ENCODE measurements around the gene SNX15. TPM values are rescaled to one million over a fixed set of nuclear protein-coding genes. Genes with fewer than 3 reads are reported as not detected.

SNX15 gene
- total and polyA plus RNA-seq, 2 experiments from 2014 or later = 12.9 to 27.3 TPM

DNA sequence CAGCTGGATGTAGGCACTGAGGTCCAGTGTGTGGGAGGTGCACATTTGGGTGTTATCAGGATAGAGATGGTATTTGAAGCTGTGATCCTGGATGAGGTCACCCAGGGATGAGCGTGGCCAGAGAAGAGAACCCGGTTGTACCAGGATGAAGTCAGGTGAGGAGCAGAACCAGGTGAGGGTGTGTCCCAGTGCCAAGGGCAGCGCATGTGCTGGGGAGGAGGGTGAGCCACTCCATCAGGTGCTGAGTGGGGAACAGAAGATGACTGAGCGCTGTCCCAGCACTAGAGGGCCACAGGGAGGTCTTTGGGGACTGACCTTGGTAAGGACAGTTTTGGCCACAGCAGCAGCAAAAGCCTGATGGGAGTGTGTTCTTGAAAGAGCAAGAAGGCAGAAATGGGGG is 10.5 kb upstream of the SNX15 start:
- Histone ChIP-seq H3K4me3 (no peak overlapping the region), H3K4me2 (no peak overlapping the region), H3K27me3 (no peaks in the 10 kb centered on the region), H3K9me3 (ENCODE audit: low read depth) (no peaks in the 10 kb centered on the region), H3K79me2 (peaks cover 20% of the 10 kb centered on the region), H3K4me1 (ENCODE audit: insufficient read depth) (peaks cover 6% of the 10 kb centered on the region), H2AFZ (no peak overlapping the region), H3K9me2 (replicated peaks; ENCODE audit: insufficient read depth) (no peaks in the 10 kb centered on the region), H3K36me3 (replicated peaks; ENCODE audit: insufficient read depth, low read depth) (no peaks in the 10 kb centered on the region), H4K20me1 (ENCODE audit: insufficient read depth, poor library complexity, severe bottlenecking) (no peaks in the 10 kb centered on the region), H3K27ac (no peak overlapping the region)
- 96% methylated on average over 4 of the region's 4 CpGs for WGBS (ENCODE audit: low lambda C conversion rate, missing lambda C conversion rate)
- DNase-seq (ENCODE audit: low spot score) = no peak
- no peak for TF ChIP-seq EZH2phosphoT487 (IDR thresholded peaks at IDR 0.05; ENCODE audit: low read depth, severe bottlenecking, unreplicated experiment)
- no peak for TF ChIP-seq EZH2 (IDR thresholded peaks at IDR 0.05; ENCODE audit: borderline replicate concordance)
- TF ChIP-seq, protein P1, sequence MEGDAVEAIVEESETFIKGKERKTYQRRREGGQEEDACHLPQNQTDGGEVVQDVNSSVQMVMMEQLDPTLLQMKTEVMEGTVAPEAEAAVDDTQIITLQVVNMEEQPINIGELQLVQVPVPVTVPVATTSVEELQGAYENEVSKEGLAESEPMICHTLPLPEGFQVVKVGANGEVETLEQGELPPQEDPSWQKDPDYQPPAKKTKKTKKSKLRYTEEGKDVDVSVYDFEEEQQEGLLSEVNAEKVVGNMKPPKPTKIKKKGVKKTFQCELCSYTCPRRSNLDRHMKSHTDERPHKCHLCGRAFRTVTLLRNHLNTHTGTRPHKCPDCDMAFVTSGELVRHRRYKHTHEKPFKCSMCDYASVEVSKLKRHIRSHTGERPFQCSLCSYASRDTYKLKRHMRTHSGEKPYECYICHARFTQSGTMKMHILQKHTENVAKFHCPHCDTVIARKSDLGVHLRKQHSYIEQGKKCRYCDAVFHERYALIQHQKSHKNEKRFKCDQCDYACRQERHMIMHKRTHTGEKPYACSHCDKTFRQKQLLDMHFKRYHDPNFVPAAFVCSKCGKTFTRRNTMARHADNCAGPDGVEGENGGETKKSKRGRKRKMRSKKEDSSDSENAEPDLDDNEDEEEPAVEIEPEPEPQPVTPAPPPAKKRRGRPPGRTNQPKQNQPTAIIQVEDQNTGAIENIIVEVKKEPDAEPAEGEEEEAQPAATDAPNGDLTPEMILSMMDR (IDR thresholded peaks at IDR 0.05; ENCODE audit: poor library complexity) = no peak

GRCh38 chr11:65017937-65018336 is 9.3 kb upstream of the SNX15 start:
- DNase-seq (ENCODE audit: low spot score) = no peak
- Histone ChIP-seq H3K4me2 (no peak overlapping the region), H3K36me3 (replicated peaks; ENCODE audit: insufficient read depth, low read depth) (no peaks in the 10 kb centered on the region), H3K27ac (no peak overlapping the region), H3K9me2 (replicated peaks; ENCODE audit: insufficient read depth) (no peaks in the 10 kb centered on the region), H3K4me3 (no peak overlapping the region), H3K4me1 (ENCODE audit: insufficient read depth) (peaks cover 4% of the 10 kb centered on the region), H3K79me2 (peaks cover 20% of the 10 kb centered on the region), H3K27me3 (no peaks in the 10 kb centered on the region), H3K9me3 (ENCODE audit: low read depth) (no peaks in the 10 kb centered on the region), H4K20me1 (ENCODE audit: insufficient read depth, poor library complexity, severe bottlenecking) (no peaks in the 10 kb centered on the region), H2AFZ (no peak overlapping the region)
- 98% methylated on average over 6 of the region's 6 CpGs for WGBS (ENCODE audit: low lambda C conversion rate, missing lambda C conversion rate)
- TF ChIP-seq EZH2 (IDR thresholded peaks at IDR 0.05; ENCODE audit: borderline replicate concordance) (no peak), EZH2phosphoT487 (IDR thresholded peaks at IDR 0.05; ENCODE audit: low read depth, severe bottlenecking, unreplicated experiment) (no peak)
- TF ChIP-seq, protein P1 (IDR thresholded peaks at IDR 0.05; ENCODE audit: poor library complexity) = no peak

- Histone ChIP-seq H3K4me3 (no peak overlapping the region), H3K79me2 (peaks cover 20% of the 10 kb centered on the region), H3K36me3 (replicated peaks; ENCODE audit: insufficient read depth, low read depth) (no peaks in the 10 kb centered on the region), H2AFZ (no peak overlapping the region), H3K9me2 (replicated peaks; ENCODE audit: insufficient read depth) (no peaks in the 10 kb centered on the region), H3K27me3 (no peaks in the 10 kb centered on the region), H3K4me2 (no peak overlapping the region), H3K4me1 (ENCODE audit: insufficient read depth) (peaks cover 4% of the 10 kb centered on the region), H3K9me3 (ENCODE audit: low read depth) (no peaks in the 10 kb centered on the region), H4K20me1 (ENCODE audit: insufficient read depth, poor library complexity, severe bottlenecking) (no peaks in the 10 kb centered on the region), H3K27ac (no peak overlapping the region)
- DNase-seq (ENCODE audit: low spot score) = no peak
- 88% methylated on average over 7 of the region's 7 CpGs for WGBS (ENCODE audit: low lambda C conversion rate, missing lambda C conversion rate)
- TF ChIP-seq, protein P1 (IDR thresholded peaks at IDR 0.05; ENCODE audit: poor library complexity) = no peak
- TF ChIP-seq EZH2 (IDR thresholded peaks at IDR 0.05; ENCODE audit: borderline replicate concordance) (no peak), EZH2phosphoT487 (IDR thresholded peaks at IDR 0.05; ENCODE audit: low read depth, severe bottlenecking, unreplicated experiment) (no peak)
Observed at GRCh38 chr11:65019824-65020223, 7.4 kb upstream of the SNX15 start.

DNA sequence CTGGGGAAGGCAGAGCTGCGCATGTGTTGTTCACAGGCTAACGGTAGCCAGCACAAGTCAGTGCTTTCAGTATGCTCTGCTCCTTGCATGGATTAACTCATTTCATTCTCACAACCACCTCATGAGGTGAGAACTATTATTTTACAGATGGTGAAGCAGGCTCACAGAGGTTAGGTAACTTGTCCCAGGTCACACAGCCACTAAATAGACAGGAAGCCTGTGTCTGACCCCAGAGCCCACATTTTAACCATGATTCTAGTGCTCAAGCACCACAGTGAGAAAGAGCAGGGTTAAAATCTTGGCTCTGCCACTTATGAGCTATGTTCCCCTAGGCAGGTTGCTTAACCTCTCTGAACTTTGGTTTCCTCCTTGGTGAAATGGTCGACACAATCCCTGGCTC is 6.2 kb upstream of the SNX15 start:
- H3K4me2 ChIP-seq = no peak overlapping the region
- H2AFZ ChIP-seq = no peak overlapping the region
- no peaks in the 10 kb centered on the region for H3K27me3 ChIP-seq
- TF ChIP-seq EZH2 (IDR thresholded peaks at IDR 0.05; ENCODE audit: borderline replicate concordance) = no peak
- H3K27ac ChIP-seq = no peak overlapping the region
- H3K79me2 ChIP-seq = peaks cover 9% of the 10 kb centered on the region
- peaks cover 4% of the 10 kb centered on the region for H3K4me1 ChIP-seq (ENCODE audit: insufficient read depth)
- no peaks in the 10 kb centered on the region for H3K36me3 ChIP-seq (replicated peaks; ENCODE audit: insufficient read depth, low read depth)
- no peaks in the 10 kb centered on the region for H3K9me3 ChIP-seq (ENCODE audit: low read depth)
- DNase-seq (ENCODE audit: low spot score) = no peak
- H3K9me2 ChIP-seq (replicated peaks; ENCODE audit: insufficient read depth) = no peaks in the 10 kb centered on the region
- H3K4me3 ChIP-seq = no peak overlapping the region
- 95% methylated on average over 3 of the region's 3 CpGs for WGBS (ENCODE audit: low lambda C conversion rate, missing lambda C conversion rate)
- H4K20me1 ChIP-seq (ENCODE audit: insufficient read depth, poor library complexity, severe bottlenecking) = no peaks in the 10 kb centered on the region

Measured in hepatocyte (in vitro differentiated cells).